HG02678 (cell line): Measurements from ENCODE around the gene CHDH.

Experiments used
- ATAC-seq: cut with Tn5 transposase; IDR thresholded peaks from one replicate; pipeline ENCODE4 v1.9.1; 2021; ENCODE audit warnings: mild to moderate bottlenecking, moderate library complexity; ENCODE audit not compliant: unreplicated experiment

The CHDH gene

GRCh38 chr3:53846134-53846850, at the start of gene CHDH, which contains the start of gene IL17RB:
TSS of gene CHDH (minus strand) at chr3:53846419. CDS start at chr3:53824008, 22,411 bp downstream.
TSS of gene IL17RB (plus strand) at chr3:53846568. CDS start at chr3:53846589, 21 bp downstream.
- ATAC-seq: peak; percentile 53

GRCh38 chr3:53892286-53892637, 46.0 kb upstream of the CHDH start:
- no peak for ATAC-seq

GRCh38 chr3:53891497-53892285, 45.5 kb upstream of the CHDH start, which contains the start of gene SELENOK:
TSS of gene SELENOK (minus strand) at chr3:53891859.
- peak; percentile 96 for ATAC-seq

GRCh38 chr3:53890726-53891475, 44.7 kb upstream of the CHDH start:
- ATAC-seq: no peak

- ATAC-seq: no peak
Observed at GRCh38 chr3:53888232-53888631, 42.0 kb upstream of the CHDH start.

- no peak for ATAC-seq
Observed at GRCh38 chr3:53887446-53887845, 41.2 kb upstream of the CHDH start.

- no peak for ATAC-seq
Observed at GRCh38 chr3:53885239-53885638, 39.0 kb upstream of the CHDH start.

- no peak for ATAC-seq
Observed at GRCh38 chr3:53884623-53885022, 38.4 kb upstream of the CHDH start.

GRCh38 chr3:53883008-53883407, 36.8 kb upstream of the CHDH start:
- ATAC-seq: no peak

GRCh38 chr3:53881691-53882593, 35.7 kb upstream of the CHDH start, which contains the start of gene ACTR8:
TSS of gene ACTR8 (minus strand) at chr3:53882152. CDS start at chr3:53882101, 51 bp downstream.
- peak; percentile 81 for ATAC-seq

GRCh38 chr3:53880396-53881345, 34.5 kb upstream of the CHDH start:
- no peak for ATAC-seq

GRCh38 chr3:53865732-53866499, 19.7 kb upstream of the CHDH start:
- ATAC-seq: peak; percentile 68

GRCh38 chr3:53863145-53863544, 16.9 kb upstream of the CHDH start:
- peak; percentile 46 for ATAC-seq

GRCh38 chr3:53862241-53862640, 16.0 kb upstream of the CHDH start:
- ATAC-seq: no peak

- ATAC-seq: no peak
Observed at GRCh38 chr3:53860196-53860595, 14.0 kb upstream of the CHDH start.

- ATAC-seq: no peak
Observed at GRCh38 chr3:53859178-53859577, 13.0 kb upstream of the CHDH start.

GRCh38 chr3:53858096-53858741, 12.0 kb upstream of the CHDH start:
- no peak for ATAC-seq

- ATAC-seq: peak; percentile 58
Observed at GRCh38 chr3:53856964-53857363, 10.7 kb upstream of the CHDH start.
